GM23248 (cell line): ENCODE measurements around the gene FER1L5. TPM values are rescaled to one million over a fixed set of nuclear protein-coding genes. Genes with fewer than 3 reads are reported as not detected.

ENCODE experiments used
- DNase-seq: peaks from one replicate; pipeline ENCODE4 v3.0.0-alpha.2; 2015
- H2AFZ ChIP-seq: fragments of 200-600 bp; sonication (generic); 2 replicates; pipeline ENCODE4 v1.6.1; 2016; ENCODE audit warnings: antibody characterized with exemption
- H3F3A ChIP-seq: fragments of 200-600 bp; sonication (generic); 2 replicates; pipeline ENCODE4 v1.6.1; 2016; ENCODE audit warnings: mild to moderate bottlenecking, antibody characterized with exemption, mixed run types; ENCODE audit not compliant: insufficient read depth
- H3K27ac ChIP-seq: fragments of 200-600 bp; sonication (generic); 2 replicates; pipeline ENCODE4 v1.5.1; 2016; ENCODE audit warnings: mild to moderate bottlenecking
- H3K27me3 ChIP-seq: fragments of 200-600 bp; sonication (generic); replicated peaks from 2 replicates; pipeline ENCODE4 v1.6.1; 2016; ENCODE audit warnings: mild to moderate bottlenecking; ENCODE audit not compliant: insufficient read depth
- H3K36me3 ChIP-seq: fragments of 200-600 bp; sonication (generic); 2 replicates; pipeline ENCODE4 v1.6.1; 2016; ENCODE audit warnings: low read depth, mild to moderate bottlenecking
- H3K4me1 ChIP-seq: fragments of 200-600 bp; sonication (generic); 2 replicates; pipeline ENCODE4 v1.6.1; 2016; ENCODE audit warnings: mild to moderate bottlenecking; ENCODE audit not compliant: insufficient read depth
- H3K4me2 ChIP-seq: fragments of 200-600 bp; sonication (generic); one replicate; pipeline ENCODE4 v1.6.1; 2016; ENCODE audit warnings: mild to moderate bottlenecking; ENCODE audit not compliant: unreplicated experiment
- H3K4me3 ChIP-seq: fragments of 200-600 bp; sonication (generic); 2 replicates; pipeline ENCODE4 v1.5.1; 2016; ENCODE audit warnings: mild to moderate bottlenecking
- H3K79me2 ChIP-seq: fragments of 200-600 bp; sonication (generic); 2 replicates; pipeline ENCODE4 v1.6.1; 2016; ENCODE audit warnings: mild to moderate bottlenecking; ENCODE audit not compliant: insufficient read depth
- H3K9ac ChIP-seq: fragments of 200-600 bp; sonication (generic); 2 replicates; pipeline ENCODE4 v1.6.1; 2016; ENCODE audit warnings: mild to moderate bottlenecking
- H3K9me2 ChIP-seq: fragments of 200-600 bp; sonication (generic); 2 replicates; pipeline ENCODE4 v1.6.1; 2016; ENCODE audit warnings: mixed run types, mild to moderate bottlenecking, moderate library complexity; ENCODE audit not compliant: insufficient read depth
- H3K9me3 ChIP-seq: fragments of 200-600 bp; sonication (generic); one replicate; pipeline ENCODE4 v1.6.1; 2017; ENCODE audit warnings: low read depth
- H4K20me1 ChIP-seq: fragments of 200-600 bp; sonication (generic); 2 replicates; pipeline ENCODE4 v1.6.0; 2016; ENCODE audit not compliant: insufficient read depth
- EZH2 ChIP-seq: fragments of 200-600 bp; sonication (generic); IDR thresholded peaks from 2 replicates; pipeline ENCODE4 v1.6.1; 2018; ENCODE audit warnings: antibody characterized with exemption, mild to moderate bottlenecking; ENCODE audit not compliant: insufficient read depth, poor library complexity, severe bottlenecking
- EZH2phosphoT487 ChIP-seq: fragments of 200-600 bp; sonication (generic); IDR thresholded peaks from 2 replicates; pipeline ENCODE4 v1.6.1; 2018; ENCODE audit warnings: antibody characterized with exemption, moderate library complexity, mild to moderate bottlenecking, low read depth; ENCODE audit not compliant: insufficient read depth
- WGBS, 2 experiments: methylation state at CpG; one replicate each; pipeline ENCODE4 v1.1.6; 2015 to 2017; ENCODE audit warnings: low lambda C conversion rate in 2 of 2, low coverage in 1 of 2; ENCODE audit errors: missing lambda C conversion rate in 2 of 2; 5-methylcytosine and 5-hydroxymethylcytosine counted together
- in situ Hi-C: fragments of 300-500 bp; cut with MboI; formaldehyde crosslinking; loops from 2 replicates; pipeline ENCODE4 v1.15.0; 2020
- polyA plus RNA-seq: library from polyadenylated mRNA; unstranded; fragments of >200 nt; fragmentation: Nextera tagmentation; extraction: Ambion mirVana; gene quantifications from 2 replicates; pipeline ENCODE4 v1.2.1, GENCODE V29; 2016
- total RNA-seq: library from RNA; depleted of rRNA; stranded (reverse); fragments of >200 nt; shearing (Covaris generic); gene quantifications from 2 replicates; pipeline ENCODE4 v1.2.3, GENCODE V29; 2014

Gene FER1L5
- total and polyA plus RNA-seq, 2 experiments from 2014 or later, result under 0.01 to 0.08 TPM

GRCh38 chr2:96626553-96626942 lies 16.0 kb upstream of the FER1L5 start:
- Histone ChIP-seq H3K4me3 (no peak overlapping the region), H3F3A (peaks cover 17% of the 10 kb centered on the region), H3K4me2 (peak overlapping the region; percentile 58), H3K79me2 (peaks cover 78% of the 10 kb centered on the region), H4K20me1 (no peaks in the 10 kb centered on the region), H3K9me3 (no peaks in the 10 kb centered on the region), H3K4me1 (peaks cover 20% of the 10 kb centered on the region), H3K9me2 (no peaks in the 10 kb centered on the region), H3K36me3 (peaks cover 27% of the 10 kb centered on the region; the same call in 1 of the 2 replicates), H2AFZ (no peak overlapping the region), H3K27me3 (no peaks in the 10 kb centered on the region), H3K27ac (peak overlapping the region; percentile 59), H3K9ac (peak overlapping the region; percentile 27)
- DNase-seq, result peak; percentile 48
- in situ Hi-C loops, result no loop called here
- TF ChIP-seq EZH2 (no peak), EZH2phosphoT487 (no peak)
- 17 to 31% methylated on average over 2 of the region's 2 CpGs for WGBS, 2 experiments

GRCh38 chr2:96631804-96632435 lies 10.6 kb upstream of the FER1L5 start:
- WGBS, 2 experiments, result 39 to 47% methylated on average over 4 of the region's 4 CpGs
- TF ChIP-seq EZH2, result no peak
- TF ChIP-seq EZH2phosphoT487, result no peak
- Histone ChIP-seq H3F3A (peaks cover 9% of the 10 kb centered on the region), H3K79me2 (peaks cover 82% of the 10 kb centered on the region), H3K4me2 (peak overlapping the region; percentile 24), H3K9ac (no peak overlapping the region), H3K27me3 (no peaks in the 10 kb centered on the region), H2AFZ (no peak overlapping the region), H3K9me3 (no peaks in the 10 kb centered on the region), H3K36me3 (peaks cover 35% of the 10 kb centered on the region; the same call in 1 of the 2 replicates), H3K27ac (peak overlapping the region; percentile 71), H3K9me2 (no peaks in the 10 kb centered on the region), H3K4me3 (no peak overlapping the region), H3K4me1 (peaks cover 26% of the 10 kb centered on the region), H4K20me1 (no peaks in the 10 kb centered on the region)
- in situ Hi-C loops, result no loop called here
- peak; percentile 73 for DNase-seq

- Histone ChIP-seq H3K79me2 (peaks cover 85% of the 10 kb centered on the region), H3K36me3 (peaks cover 30% of the 10 kb centered on the region; the same call in 1 of the 2 replicates), H3K9me3 (no peaks in the 10 kb centered on the region), H3K4me1 (peaks cover 27% of the 10 kb centered on the region), H3K4me3 (no peak overlapping the region), H2AFZ (no peak overlapping the region), H4K20me1 (no peaks in the 10 kb centered on the region), H3F3A (peaks cover 8% of the 10 kb centered on the region), H3K9ac (no peak overlapping the region), H3K27ac (no peak overlapping the region), H3K9me2 (no peaks in the 10 kb centered on the region), H3K4me2 (no peak overlapping the region), H3K27me3 (no peaks in the 10 kb centered on the region)
- in situ Hi-C loops, result no loop called here
- TF ChIP-seq EZH2 (no peak), EZH2phosphoT487 (no peak)
- 79 to 84% methylated on average over 8 to 9 of the region's 9 CpGs for WGBS, 2 experiments
- no peak for DNase-seq
These were observed 8.9 kb upstream of the FER1L5 start for GRCh38 chr2:96633641-96634040.

- Histone ChIP-seq H3K36me3 (peaks cover 8% of the 10 kb centered on the region; the same call in 1 of the 2 replicates), H3K9me3 (no peaks in the 10 kb centered on the region), H3K4me1 (peaks cover 27% of the 10 kb centered on the region), H3K79me2 (peaks cover 58% of the 10 kb centered on the region), H3K27ac (peak overlapping the region; percentile 91), H4K20me1 (no peaks in the 10 kb centered on the region), H2AFZ (peak overlapping the region; percentile 54), H3K4me2 (peak overlapping the region; percentile 94), H3K9ac (peak overlapping the region; percentile 93), H3K4me3 (peak overlapping the region; percentile 80), H3K27me3 (no peaks in the 10 kb centered on the region), H3K9me2 (no peaks in the 10 kb centered on the region), H3F3A (peaks cover 8% of the 10 kb centered on the region)
- in situ Hi-C loops, result no loop called here
- DNase-seq, result peak; percentile 45
- 17 to 18% methylated on average over 13 to 14 of the region's 14 CpGs for WGBS, 2 experiments
- TF ChIP-seq EZH2phosphoT487 (no peak), EZH2 (no peak)
These were observed 5.9 kb upstream of the FER1L5 start for GRCh38 chr2:96636551-96637171.
